HG03060 (cell line): ENCODE results near the gene MTMR2.

Experiments
- ATAC-seq: cut with Tn5 transposase; IDR thresholded peaks from one replicate; pipeline ENCODE4 v1.9.1; 2021; ENCODE audit warnings: low read depth, moderate number of reproducible peaks; ENCODE audit not compliant: unreplicated experiment

Gene MTMR2

DNA sequence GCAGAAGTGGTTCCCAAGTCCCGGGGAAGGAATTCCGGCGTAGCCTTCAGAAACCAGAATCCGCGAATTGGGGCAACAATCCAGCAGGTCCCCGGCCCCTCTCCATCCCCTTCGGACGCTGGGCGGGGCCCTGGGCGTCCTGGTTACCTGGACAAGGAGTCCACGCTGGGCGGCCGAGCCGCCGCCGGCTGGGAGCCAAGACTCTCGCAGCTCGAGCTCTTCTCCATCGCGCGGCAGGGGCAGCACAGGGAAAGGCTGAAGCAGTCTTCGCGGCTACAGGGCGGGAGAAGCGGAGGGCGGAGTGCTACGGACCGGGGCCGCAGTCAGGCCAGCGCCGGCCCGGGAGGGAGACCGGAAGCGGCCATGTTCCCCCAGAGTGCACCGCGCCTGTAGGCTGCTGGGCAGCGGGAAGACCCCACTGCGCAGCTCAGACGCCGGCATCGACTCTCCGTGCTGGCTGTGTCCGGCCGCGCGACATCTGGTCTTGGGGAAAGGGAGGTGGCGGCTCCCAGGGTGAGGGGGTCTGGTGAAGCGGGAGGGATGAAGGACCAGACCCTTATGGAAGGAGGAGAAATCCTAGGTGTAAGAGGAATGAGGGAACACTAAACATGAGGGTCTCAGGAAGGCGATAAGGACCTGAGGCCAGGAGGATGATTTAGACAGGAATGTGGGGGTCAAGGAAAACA lies at the start of gene MTMR2:
TSS of gene MTMR2 (minus strand) at position 380 of the 686 bp plus-strand sequence. CDS start at position 227, 153 bp downstream.
- ATAC-seq = peak; percentile 80

DNA sequence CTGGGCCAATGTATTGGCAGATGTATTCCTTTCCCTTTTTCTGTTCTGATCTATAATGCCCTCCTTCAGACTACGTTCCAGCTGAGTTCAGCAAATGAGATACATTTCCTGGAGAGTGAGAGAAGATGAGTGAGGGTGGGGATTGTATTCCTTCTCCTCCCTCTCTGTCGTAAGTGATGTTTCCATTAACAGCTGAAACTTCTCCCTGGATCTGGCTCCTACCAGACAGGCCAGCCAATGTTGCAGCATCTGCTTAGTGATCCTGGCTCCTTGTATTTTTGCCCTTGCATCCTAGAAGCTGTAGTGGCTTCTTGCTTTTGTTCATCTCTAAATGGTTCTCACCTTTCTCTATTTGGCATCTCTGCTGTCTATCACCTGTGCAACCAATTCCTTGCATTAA lies 48.2 kb upstream of the MTMR2 start:
- ATAC-seq = no peak

DNA sequence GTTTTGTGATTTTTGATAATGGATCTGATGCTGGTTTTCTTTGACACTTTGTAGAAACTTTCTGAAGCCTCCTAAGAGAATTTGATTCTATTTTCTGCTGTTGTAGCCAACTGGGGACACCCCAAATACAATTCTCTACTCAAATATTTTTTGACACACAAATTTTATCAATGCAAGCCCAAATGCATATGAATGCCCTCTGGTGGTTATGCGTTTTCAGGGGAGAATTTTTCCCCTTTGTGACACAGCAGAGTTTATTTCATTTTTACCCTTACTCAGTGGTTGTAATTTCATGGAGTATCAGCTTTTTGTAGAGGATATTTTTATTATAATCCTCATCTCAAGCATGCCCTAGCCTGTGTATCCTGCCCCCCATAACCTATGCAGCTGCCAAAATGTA lies 44.7 kb upstream of the MTMR2 start:
- ATAC-seq = no peak

DNA sequence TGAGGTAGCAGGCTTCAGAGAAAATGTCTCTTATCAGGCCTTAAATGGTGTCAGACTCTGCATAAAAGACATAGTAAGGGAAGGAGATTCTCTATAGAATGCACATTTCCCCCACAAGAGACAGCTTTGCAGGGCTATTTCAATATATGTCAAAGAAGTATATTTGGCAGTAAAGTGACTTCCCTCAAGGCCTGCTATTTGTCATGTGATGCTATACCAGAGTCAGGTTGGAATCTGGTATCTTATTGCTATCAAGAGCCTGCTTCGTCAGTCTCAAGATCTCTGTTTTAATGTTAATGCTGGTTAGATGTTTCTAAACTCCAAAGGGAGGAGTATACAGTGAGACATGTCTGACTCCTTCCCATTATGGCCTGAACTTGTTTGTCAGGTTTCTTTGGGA lies 40.4 kb upstream of the MTMR2 start:
- ATAC-seq = no peak

DNA sequence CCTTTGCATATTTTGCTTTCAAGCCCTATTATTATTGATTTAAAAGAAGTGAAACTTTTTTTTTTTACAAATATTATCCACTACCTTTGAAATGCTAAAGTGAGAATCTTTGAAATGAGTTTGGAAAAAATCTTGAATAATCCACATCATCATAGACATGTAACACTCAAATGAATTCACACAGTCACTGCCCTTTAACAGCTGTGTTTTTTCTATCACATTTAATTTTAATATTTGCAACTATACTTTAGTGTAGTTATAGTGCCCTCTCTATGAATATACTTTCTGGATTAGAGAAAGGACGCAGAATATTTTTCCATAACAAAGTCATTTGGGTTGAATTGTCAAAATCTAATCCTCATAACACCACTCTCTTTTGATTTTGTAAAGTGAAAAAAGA lies 37.9 kb upstream of the MTMR2 start:
- no peak for ATAC-seq

DNA sequence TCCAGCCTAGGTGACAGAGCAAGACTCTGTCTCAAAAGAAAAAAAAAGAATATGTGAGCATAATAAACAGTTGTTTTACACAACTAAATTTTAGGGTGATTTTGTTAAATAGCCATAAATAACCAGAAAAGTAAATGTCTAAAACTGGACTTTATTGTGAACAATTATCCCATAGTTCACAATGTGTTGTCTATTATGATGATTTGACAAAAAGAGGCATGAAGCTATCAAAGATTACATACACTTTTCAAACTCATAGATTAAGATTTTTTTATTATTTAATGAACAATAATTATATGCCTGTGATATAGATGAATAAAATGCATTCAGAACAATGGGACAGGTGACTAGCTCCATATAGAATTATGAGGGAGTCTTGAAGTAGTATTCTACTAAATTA lies 27.0 kb upstream of the MTMR2 start:
- no peak for ATAC-seq

DNA sequence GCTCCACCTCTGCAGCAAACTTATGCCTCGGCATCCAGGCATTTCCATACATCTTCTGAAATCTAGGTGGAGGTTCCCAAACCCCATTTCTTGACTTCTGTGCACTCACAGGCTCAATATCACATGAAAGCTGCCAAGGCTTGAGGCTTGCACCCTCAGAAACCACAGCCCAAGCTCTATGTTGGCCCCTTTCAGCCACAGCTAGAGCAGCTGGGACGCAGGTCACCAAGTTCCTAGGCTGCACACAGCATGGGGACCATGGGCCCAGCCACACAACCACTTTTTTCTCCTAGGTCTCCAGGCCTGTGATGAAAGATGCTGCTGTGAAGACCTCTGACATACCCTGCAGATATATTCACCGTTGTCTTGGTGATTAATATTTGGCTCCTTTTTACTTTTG lies 24.7 kb upstream of the MTMR2 start:
- no peak for ATAC-seq

DNA sequence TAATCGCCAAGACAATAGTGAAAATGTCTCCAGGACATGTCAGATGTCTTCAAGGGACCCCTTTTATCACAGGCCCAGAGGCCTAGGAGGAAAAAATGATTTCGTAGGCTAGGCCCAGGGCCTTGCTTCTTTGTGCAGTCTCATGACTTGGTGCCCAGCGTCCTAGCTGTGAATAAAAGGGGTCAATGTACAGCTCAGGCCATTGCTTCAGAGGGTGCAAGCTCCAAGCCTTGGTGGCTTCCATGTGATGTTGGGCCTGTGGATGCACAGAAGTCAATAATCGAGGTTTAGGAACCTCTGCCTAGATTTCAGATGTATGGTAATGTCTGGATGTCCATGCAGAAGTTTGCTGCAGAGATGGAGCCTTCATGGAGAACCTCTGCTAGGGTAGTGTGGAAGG lies 20.7 kb upstream of the MTMR2 start:
- no peak for ATAC-seq

DNA sequence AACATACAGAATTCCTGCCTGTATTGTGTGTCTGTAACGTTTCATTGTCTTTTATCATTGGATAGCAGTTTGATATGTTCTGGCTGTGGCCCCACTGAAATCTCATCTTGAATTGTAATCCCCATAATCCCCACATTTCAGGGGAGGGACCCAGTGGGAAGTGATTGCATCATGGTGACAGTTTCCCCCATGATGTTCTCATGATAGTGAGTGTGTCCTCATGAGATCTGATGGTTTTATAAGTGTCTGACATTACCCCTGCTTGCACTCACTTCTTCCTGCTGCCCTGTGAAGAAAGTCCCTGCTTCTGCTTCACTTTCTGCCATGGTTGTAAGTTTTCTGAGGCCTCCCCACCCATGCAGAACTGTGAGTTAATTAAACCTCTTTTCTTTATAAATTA lies 19.6 kb upstream of the MTMR2 start:
- no peak for ATAC-seq

DNA sequence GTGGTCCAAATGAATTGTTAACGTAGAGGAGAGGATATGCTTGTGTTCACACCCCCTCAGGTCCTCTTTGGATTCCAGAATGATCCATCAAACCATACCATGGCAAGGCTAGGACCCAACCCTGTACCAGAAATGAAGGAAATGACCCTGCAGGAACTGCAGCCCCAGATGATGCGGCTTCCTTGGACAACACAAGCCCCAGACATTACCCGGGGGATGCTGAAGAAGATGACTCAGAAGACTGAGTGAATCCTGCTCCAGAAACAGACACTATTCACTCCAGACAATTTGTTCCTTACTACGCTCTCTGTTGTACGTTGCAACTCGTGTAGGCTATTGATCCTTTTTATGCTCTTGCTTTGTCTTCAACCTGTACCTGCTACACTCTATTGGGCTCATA lies 15.2 kb upstream of the MTMR2 start:
- no peak for ATAC-seq

DNA sequence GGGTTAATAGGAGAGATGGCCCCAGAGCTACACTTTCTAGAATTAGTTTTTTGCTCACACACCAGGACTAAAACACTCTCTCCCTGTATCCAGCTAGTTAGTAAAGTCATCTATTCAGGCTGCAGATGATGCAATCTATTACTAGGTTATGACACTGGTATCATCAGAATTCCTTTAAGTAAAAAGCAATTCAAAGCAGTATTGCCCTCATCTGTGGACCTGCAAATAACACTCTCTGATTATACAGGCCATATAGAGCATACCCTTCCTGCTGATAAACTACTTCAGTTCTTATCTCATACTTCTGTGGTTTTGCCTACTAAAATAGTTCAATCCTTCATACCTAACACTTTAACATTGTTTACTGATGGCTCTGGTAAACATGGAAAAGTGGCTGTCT lies 13.5 kb upstream of the MTMR2 start:
- no peak for ATAC-seq

DNA sequence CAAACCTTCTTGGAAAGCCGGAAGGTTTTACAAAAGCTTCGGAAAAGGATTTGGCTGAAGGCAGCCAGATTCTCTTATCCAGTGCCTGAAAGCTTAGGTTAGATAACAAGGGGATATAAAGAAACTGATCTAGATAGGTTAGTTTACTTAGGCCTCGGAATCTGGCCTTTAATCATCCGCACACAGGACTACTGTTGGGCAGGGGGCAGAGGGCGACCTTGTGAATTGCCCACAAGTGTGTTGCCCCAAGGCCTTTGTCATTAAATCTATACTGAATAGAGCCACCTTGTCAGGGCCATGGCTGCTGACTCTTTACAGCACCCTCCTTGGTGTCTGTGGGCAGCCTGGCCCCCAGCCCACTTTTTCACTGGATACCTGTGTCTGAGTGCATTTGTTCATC lies 9.7 kb upstream of the MTMR2 start:
- ATAC-seq = no peak

DNA sequence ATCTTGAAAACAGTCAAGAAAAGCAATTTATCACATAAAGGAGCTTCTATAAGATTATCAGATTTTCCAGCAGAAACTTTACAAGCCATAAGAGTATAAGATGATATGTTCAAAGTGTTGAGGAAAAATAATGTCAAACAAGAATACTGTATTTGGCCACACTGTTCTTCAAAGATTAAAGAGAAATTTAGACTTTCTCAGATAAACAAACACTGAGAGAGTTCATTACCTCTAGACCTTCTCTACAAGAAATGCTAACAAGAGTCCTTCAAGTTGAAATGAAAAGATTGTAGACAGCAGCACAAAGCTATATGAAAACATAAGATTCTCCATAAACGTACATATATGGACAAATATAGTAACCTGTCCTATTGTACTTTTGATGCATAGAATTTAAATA lies 8.0 kb upstream of the MTMR2 start:
- ATAC-seq = no peak

DNA sequence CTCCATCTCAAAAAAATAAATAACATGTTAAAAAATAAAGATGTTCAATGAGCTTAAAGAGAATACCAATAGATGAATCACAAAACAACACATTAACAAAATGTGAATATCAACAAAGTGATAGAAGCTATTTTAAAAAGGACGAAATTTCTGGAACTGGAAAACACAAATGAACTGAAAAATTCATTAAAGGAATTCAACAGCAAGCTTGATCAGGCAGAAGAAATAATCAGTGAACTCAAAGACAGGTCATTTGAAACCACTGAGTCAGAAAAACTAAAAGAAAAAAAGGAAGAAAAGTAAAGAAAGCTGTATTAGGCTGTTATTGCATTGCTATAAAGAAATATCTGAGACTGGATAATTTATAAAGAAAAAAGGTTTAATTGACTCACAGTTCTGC lies 7.0 kb upstream of the MTMR2 start:
- no peak for ATAC-seq

DNA sequence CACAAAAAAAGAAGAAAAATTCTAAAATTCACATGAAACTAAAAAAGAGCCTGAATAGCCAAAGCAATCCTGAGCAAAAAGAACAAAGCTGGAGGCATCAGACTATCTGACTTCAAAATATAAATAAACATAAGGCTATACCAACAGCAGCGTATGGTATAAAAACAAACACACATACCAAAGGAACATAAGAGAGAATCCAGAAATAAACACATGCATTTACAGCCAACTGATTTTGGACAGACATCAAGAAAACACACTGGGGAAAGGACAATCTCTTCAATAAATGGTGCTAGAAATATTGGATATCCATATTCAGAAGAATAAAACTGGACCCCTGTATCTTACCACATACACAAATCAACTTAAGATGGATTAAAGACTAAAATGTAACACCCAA lies 2.8 kb upstream of the MTMR2 start:
- ATAC-seq = no peak

DNA sequence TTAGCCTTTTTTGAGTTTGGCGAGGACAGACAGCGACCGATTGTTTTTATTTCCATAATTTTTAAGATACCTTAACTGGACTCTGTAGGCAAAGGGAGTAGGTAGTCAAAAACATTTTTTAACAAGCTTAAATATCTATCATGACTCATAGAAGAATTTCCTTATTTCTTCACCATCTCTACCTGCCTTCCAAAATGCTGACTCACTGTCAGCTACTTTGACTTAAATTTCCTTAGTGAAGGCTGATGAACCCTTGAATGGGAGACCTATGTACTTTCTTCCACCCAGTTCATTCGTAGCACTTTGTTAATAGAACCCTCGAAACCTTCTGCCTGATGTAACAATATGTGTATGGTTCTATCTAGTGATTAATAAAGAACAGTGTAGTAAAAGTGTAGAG lies 1.1 kb upstream of the MTMR2 start:
- ATAC-seq = no peak

DNA sequence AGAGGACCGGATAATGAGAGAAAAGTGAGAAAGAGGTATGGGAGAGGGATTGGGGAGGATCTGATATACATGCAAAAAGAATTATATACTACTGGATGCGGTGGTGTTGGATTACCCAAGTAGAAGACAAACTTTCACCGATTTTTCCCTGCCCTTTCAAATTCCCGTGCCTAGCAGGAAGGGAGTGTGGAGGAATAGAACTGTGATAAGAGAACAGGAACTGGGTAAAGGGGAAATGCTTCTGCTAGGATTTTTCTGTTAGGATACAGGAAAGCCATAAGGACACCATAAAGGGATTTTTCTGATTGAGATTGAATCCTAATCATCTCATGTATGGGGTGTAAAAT lies 480 bp upstream of the MTMR2 start:
- ATAC-seq = no peak

DNA sequence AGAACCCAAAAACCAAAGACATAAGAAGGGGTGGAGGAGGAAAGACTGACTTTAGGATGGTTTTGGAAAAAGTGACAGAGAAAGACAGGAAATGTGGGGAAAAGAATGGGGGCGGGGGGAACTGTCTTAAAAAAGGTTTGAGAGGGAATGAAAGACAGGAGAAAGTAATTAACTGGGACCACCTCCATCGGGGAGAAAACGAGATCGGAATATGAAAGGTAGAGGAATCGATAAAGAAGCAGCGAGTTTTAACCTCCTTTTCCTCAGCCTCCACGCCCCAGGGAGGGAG lies 524 bp downstream of the MTMR2 start:
- no peak for ATAC-seq

DNA sequence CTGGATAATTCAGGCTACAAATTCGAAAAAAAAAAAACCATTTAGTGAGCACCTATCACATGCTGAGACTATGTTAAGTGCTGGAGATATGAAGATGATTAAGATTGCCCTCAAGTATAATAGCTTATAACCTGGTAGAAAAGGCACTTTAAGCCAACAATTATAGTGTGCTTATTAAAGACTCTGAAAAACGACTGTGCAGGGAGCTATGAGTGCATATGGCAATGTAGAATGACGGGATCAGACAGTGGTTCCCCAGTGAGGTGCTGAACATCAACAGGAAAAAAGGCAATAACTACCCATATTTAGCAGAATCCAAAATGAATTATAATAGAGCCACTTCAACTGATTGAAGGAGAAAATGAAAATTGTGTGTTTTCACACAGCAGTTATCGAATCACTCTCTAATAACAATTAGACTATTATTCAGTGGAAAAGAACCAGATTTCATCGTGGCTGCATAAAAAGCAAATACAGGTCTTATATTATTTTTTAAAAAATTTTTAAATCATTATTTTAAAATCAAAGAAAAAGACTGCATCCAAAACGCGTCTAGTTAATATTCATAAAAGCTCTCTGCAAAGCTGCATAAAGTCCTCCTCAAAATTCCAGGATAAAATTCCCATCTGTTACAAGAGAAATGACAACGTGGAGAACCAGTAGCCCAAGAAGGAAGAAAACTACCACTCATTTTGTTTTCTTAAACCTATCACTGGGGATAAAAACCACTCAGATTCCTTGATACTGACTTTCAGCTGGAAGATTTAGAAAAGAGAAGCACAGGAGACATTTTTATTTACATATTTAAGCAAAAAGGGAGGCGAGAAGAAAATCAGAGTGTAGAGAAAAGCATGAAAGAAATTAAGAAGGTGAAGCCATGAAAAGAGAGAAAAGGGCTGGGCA lies 1.1 kb downstream of the MTMR2 start:
- ATAC-seq = no peak

DNA sequence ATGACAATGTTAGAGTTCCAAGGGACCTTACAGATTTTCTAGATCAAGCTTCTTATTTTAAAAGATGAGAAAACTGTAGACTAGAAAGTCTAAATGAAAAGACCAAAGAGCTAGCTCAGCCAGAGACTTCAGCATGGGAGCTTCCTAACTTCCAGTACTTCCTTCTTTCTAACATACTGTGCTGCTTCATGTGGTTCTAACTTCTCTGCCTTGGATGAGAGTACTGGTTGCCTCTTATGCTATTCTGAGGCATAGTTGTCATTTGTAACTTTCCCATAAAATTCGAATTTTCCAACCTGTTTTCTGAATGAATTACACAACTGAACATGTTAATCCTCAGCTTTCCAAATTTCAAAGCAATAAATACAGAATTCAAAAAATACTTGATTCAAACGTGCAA lies 1.8 kb downstream of the MTMR2 start:
- no peak for ATAC-seq

DNA sequence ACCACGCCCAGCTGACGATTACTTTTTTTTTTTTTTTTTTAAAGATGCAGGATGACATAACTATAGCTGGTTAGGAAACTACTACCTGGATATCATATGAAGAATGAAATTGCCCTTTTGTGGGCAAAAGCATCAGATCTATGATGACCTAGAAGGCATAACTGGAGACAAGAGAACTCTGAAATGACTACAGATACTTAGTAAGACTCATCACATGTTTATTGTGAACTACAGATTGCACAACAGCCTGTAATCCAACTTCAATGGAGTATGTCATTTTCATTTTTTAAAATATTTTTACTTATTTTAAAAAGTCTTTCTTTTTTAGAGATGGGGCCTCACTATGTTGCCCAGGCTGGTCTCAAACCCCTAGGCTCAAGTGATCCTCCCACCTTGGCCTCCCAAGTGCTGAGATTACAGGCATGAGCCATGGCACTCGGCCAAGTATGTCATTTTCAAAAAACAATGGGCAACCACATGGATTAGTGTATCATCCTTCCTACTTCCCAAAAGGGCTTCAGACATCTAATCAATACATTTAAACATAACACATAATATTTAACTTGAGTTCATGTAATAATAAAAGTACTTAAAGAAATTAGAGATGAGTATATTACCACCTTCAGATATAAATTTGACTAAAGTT lies 3.3 kb downstream of the MTMR2 start:
- no peak for ATAC-seq

DNA sequence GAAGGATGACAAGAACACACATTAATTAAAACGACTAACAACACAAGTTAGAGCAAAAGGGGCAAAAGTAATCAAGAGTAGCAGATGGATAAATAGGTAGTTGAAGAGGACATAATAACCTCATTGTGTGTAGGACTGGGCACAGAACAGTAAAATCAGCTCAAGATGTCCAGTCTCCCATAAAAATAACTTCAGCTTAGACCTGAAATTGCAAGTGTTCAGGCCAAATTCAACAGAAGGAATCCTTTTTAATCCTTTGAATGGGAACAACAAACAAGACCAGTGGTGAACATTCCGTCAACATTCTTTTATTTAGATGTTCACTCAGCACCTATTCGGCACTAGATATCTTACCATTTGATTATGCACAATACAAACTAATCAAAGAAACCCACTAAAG lies 4.4 kb downstream of the MTMR2 start:
- ATAC-seq = no peak
